HCT116 (cell line): Measurements from ENCODE around the gene TSTD2. TPM values are rescaled to one million over a fixed set of nuclear protein-coding genes. Genes with fewer than 3 reads are reported as not detected.
"Not testable (repeated sequence)": the region's sequence is repeated elsewhere in the genome, so short reads cannot be mapped to it uniquely, and the experiment has no call there.

Experiments used
- ATAC-seq: fragments of 200-7000 bp; cut with Tn5 transposase; 2 replicates; pipeline ENCODE4 v1.9.1; 2020; ENCODE audit warnings: mild to moderate bottlenecking, moderate library complexity
- BruUV-seq: library from RNA; stranded (reverse); fragments of 400-500 nt; replicated peaks from 2 replicates; lab custom pipeline; 2021; lab: Mats Ljungman, UMichigan
- CTCF ChIA-PET: fragments of 300-600 bp; sonication (Branson Sonifier 250); formaldehyde crosslinking; loops from one replicate; lab custom pipeline; 2021; ENCODE audit warnings: antibody characterized with exemption; lab: Charles Lee
- POLR2A ChIA-PET: fragments of 300-600, 350-600 bp; sonication (Branson Sonifier 250); formaldehyde crosslinking; loops from one replicate; lab custom pipeline; 2021; ENCODE audit warnings: antibody characterized with exemption; lab: Charles Lee
- RAD21 ChIA-PET, 2 experiments: fragments of 300-600 bp; sonication (Branson Sonifier 250); formaldehyde crosslinking; loops; one replicate each; lab custom pipeline; 2023; ENCODE audit warnings: low total read pairs in 2 of 2; ENCODE audit not compliant: uncharacterized antibody in 2 of 2, unreplicated experiment in 2 of 2, low non-redundant PET in 1 of 2; lab: Charles Lee
- DNase-seq: peaks from one replicate; pipeline ENCODE4 v3.0.0-alpha.2; 2010; ENCODE audit warnings: low read depth, low spot score
- H2AFZ ChIP-seq: fragments of 200-600 bp; shearing (Covaris generic), sonication (generic); 2 replicates; pipeline ENCODE4 v1.6.1; 2017; ENCODE audit warnings: low read depth, mixed run types, mixed read lengths, antibody characterized with exemption, low read length; ENCODE audit not compliant: poor library complexity, severe bottlenecking
- H3K27ac ChIP-seq: 2 replicates; pipeline ENCODE4 v1.5.1; 2012; ENCODE audit warnings: low read depth, low read length
- H3K27me3 ChIP-seq: fragments of 200-600 bp; sonication (generic); 2 replicates; pipeline ENCODE4 v1.6.1; 2016; ENCODE audit warnings: mixed run types, low read length, mixed read lengths; ENCODE audit not compliant: insufficient read depth
- H3K36me3 ChIP-seq, 2 experiments: fragments of 200-500 bp in 1 of 2; fragments of 200-600 bp in 1 of 2; sonication (Bioruptor generic) in 1 of 2; sonication (generic) in 1 of 2; 2 replicates each; pipeline versions ENCODE4 v1.5.1 to v1.6.1; 2014 to 2016; ENCODE audit warnings: low read length in 2 of 2, inconsistent platforms in 1 of 2, mixed read lengths in 1 of 2, mixed run types in 1 of 2; ENCODE audit not compliant: insufficient read depth in 2 of 2, control insufficient read depth in 1 of 2
- H3K4me1 ChIP-seq, 2 experiments: fragments of 200-600 bp in 1 of 2; sonication (generic) in 1 of 2; 2 replicates each; pipeline versions ENCODE4 v1.5.1 to v1.6.1; 2012 to 2017; ENCODE audit warnings: low read length in 2 of 2, inconsistent platforms in 1 of 2, mild to moderate bottlenecking in 1 of 2, mixed read lengths in 1 of 2, mixed run types in 1 of 2, moderate library complexity in 1 of 2; ENCODE audit not compliant: insufficient read depth in 2 of 2, control insufficient read depth in 1 of 2
- H3K4me2 ChIP-seq: fragments of 200-600 bp; sonication (generic); 2 replicates; pipeline ENCODE4 v1.6.1; 2017; ENCODE audit warnings: mixed run types, low read length, mixed read lengths
- H3K4me3 ChIP-seq, 2 experiments: fragments of 200-600 bp in 1 of 2; sonication (generic) in 1 of 2; replicated peaks in 1 of 2; 2 replicates each; pipeline ENCODE4 v1.5.1; 2011 to 2016; ENCODE audit warnings: low read length in 2 of 2, control low read depth in 1 of 2, low read depth in 1 of 2, mild to moderate bottlenecking in 1 of 2, mixed read lengths in 1 of 2, mixed run types in 1 of 2
- H3K79me2 ChIP-seq: fragments of 200-600 bp; sonication (generic); 2 replicates; pipeline ENCODE4 v1.6.1; 2017; ENCODE audit warnings: mild to moderate bottlenecking, mixed run types, low read length, moderate library complexity, mixed read lengths; ENCODE audit not compliant: insufficient read depth
- H3K9ac ChIP-seq: fragments of 200-600 bp; sonication (generic); 2 replicates; pipeline ENCODE4 v1.6.1; 2016; ENCODE audit warnings: low read length, mixed read lengths
- H3K9me2 ChIP-seq: fragments of 200-600 bp; sonication (generic), shearing (Covaris generic); 2 replicates; pipeline ENCODE4 v1.6.1; 2017; ENCODE audit warnings: mixed run types, mild to moderate bottlenecking, moderate library complexity; ENCODE audit not compliant: insufficient read depth
- H3K9me3 ChIP-seq, 2 experiments: fragments of 200-500 bp in 1 of 2; fragments of 200-600 bp in 1 of 2; sonication (Bioruptor generic) in 1 of 2; sonication (generic) in 1 of 2; 2 replicates each; pipeline ENCODE4 v1.6.1; 2014 to 2017; ENCODE audit warnings: low read length in 2 of 2, mixed read lengths in 2 of 2, inconsistent platforms in 1 of 2, low read depth in 1 of 2, mild to moderate bottlenecking in 1 of 2, mixed run types in 1 of 2, moderate library complexity in 1 of 2; ENCODE audit not compliant: control insufficient read depth in 1 of 2, insufficient read depth in 1 of 2
- H4K20me1 ChIP-seq: fragments of 200-600 bp; sonication (generic), shearing (Covaris generic); 2 replicates; pipeline ENCODE4 v1.6.1; 2017; ENCODE audit warnings: mixed run types, mild to moderate bottlenecking, moderate library complexity; ENCODE audit not compliant: insufficient read depth
- EGR1 ChIP-seq: IDR thresholded peaks from 2 replicates; pipeline ENCODE4 v1.6.1; 2012; ENCODE audit warnings: low read depth
- SP1 ChIP-seq: IDR thresholded peaks from 2 replicates; pipeline ENCODE4 v1.6.1; 2012; ENCODE audit warnings: low read depth
- TCF7L2 ChIP-seq: IDR thresholded peaks from 2 replicates; pipeline ENCODE4 v1.7.0; 2011; ENCODE audit warnings: borderline replicate concordance, inconsistent platforms; ENCODE audit not compliant: insufficient read depth, insufficient read length; ENCODE audit errors: extremely low read depth
- ZNF274 ChIP-seq: fragments of 200-500 bp; sonication (Bioruptor generic); IDR thresholded peaks from 2 replicates; pipeline ENCODE4 v1.6.1; 2014; ENCODE audit warnings: mild to moderate bottlenecking, low read depth, low read length, inconsistent platforms
- intact Hi-C: fragments of 100-400 bp; cut with micrococcal nuclease; formaldehyde crosslinking; loops from 2 replicates; pipeline ENCODE4 v1.10.0; 2022
- total RNA-seq: library from RNA; stranded (reverse); gene quantifications from one replicate; pipeline ENCODE4 v1.2.1, GENCODE V29; 2021; ENCODE audit not compliant: unreplicated experiment
- TF ChIP-seq, protein P1 (sequence below): IDR thresholded peaks from 2 replicates; pipeline ENCODE4 v1.6.1; 2012

Gene TSTD2
- total RNA-seq, 1 experiment from 2014 or later: 16.0 TPM

DNA sequence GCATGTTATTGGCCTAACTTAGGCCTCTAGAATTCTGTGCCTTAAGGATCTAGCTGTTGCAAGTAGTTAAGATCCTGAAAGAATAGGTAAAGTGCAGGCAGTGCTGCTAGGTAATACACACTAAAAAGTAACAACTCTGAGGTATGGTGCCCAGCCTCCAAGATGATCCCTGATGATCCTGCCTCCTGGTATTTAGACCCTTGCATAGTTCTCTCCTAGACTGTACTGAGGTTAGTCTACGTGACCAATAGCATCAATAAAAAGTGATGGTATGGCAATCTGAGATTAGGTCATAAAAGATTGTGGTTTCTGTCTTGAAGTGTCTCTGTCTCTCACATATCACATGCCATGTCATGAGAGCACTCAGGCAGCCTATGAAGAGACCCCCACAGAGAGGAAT is 9.2 kb downstream of the TSTD2 start:
- intact Hi-C loops: no loop called here
- H4K20me1 ChIP-seq: no peaks in the 10 kb centered on the region
- TF ChIP-seq SP1 (no peak), TCF7L2 (no peak), EGR1 (no peak), ZNF274 (no peak)
- TF ChIP-seq, protein P1, sequence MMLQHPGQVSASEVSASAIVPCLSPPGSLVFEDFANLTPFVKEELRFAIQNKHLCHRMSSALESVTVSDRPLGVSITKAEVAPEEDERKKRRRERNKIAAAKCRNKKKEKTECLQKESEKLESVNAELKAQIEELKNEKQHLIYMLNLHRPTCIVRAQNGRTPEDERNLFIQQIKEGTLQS: no peak
- H3K27me3 ChIP-seq: no peaks in the 10 kb centered on the region
- H3K4me2 ChIP-seq: no peak overlapping the region
- ChIA-PET POLR2A (no interaction called here), CTCF (interaction anchor here (1.8 kb wide), 1 partner anchor 8 kb away, joined by 10 read pairs; no protein-coding TSS in a partner anchor), RAD21 (no interaction called here)
- H3K79me2 ChIP-seq: peaks cover 11% of the 10 kb centered on the region
- no peaks in the 10 kb centered on the region for H3K9me3 ChIP-seq
- DNase-seq (no peak), ATAC-seq (no peak)
- peaks cover 2 to 13% of the 10 kb centered on the region in 2 experiments; a peak in 3 of 4 replicates for H3K36me3 ChIP-seq
- no peak overlapping the region for H3K4me3 ChIP-seq
- BruUV-seq: no TSS peak
- H2AFZ ChIP-seq: no peak overlapping the region
- no peaks in the 10 kb centered on the region for H3K4me1 ChIP-seq
- H3K9ac ChIP-seq: no peak overlapping the region
- no peaks in the 10 kb centered on the region for H3K9me2 ChIP-seq
- no peak overlapping the region for H3K27ac ChIP-seq

DNA sequence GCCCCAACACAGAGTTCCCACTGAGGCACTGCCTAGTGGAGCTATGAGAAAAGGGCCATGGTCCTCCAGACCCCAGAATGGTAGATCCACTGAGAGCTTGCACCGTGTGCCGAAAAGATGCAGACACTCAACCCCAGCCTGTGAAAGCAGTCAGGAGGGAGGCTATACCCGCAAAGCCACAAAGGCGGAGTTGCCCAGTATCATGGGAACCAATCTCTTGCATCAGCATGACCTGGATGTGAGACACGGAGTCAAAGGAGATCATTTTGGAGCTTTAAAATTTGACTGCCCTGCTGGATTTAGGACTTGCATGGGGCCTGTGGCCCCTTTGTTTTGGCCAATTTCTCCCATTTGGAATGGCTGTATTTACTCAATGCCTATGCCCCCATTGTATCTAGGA is 10.7 kb downstream of the TSTD2 start:
- H3K27me3 ChIP-seq, POLR2A ChIA-PET, H2AFZ ChIP-seq, intact Hi-C loops, H3K27ac ChIP-seq, CTCF ChIA-PET, DNase-seq, H3K4me1 ChIP-seq, H3K9ac ChIP-seq, H3K9me3 ChIP-seq, H4K20me1 ChIP-seq, H3K4me3 ChIP-seq, H3K4me2 ChIP-seq, ATAC-seq, BruUV-seq, RAD21 ChIA-PET, H3K79me2 ChIP-seq, H3K9me2 ChIP-seq: not testable (repeated sequence)
- peaks cover 2 to 13% of the 10 kb centered on the region in 2 experiments; a peak in 3 of 4 replicates for H3K36me3 ChIP-seq

DNA sequence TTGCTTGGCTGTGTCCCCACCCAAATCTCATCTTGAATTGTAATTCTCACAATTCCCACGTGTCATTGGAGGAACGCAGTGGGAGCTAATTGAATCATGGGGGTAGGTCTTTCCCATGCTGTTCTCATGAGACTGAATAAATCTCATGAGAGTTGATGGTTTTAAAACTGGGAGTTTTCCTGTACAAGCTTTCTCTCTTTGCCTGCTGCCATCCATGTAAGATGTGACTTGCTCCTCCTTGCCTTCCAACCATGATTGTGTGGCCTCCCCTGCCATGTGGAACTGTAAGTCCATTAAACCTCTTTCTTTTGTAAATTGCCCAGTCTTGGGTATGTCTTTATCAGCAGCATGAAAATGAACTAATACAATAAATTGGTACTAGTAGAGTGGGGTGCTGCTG is 13.1 kb downstream of the TSTD2 start:
- H3K27me3 ChIP-seq, CTCF ChIA-PET, H4K20me1 ChIP-seq, H3K4me3 ChIP-seq, H3K79me2 ChIP-seq, RAD21 ChIA-PET, H2AFZ ChIP-seq, H3K9ac ChIP-seq, intact Hi-C loops, H3K4me1 ChIP-seq, ATAC-seq, H3K9me3 ChIP-seq, H3K9me2 ChIP-seq, BruUV-seq, H3K4me2 ChIP-seq, POLR2A ChIA-PET, DNase-seq, H3K27ac ChIP-seq: not testable (repeated sequence)
- H3K36me3 ChIP-seq: peaks cover 4 to 12% of the 10 kb centered on the region in 2 experiments; a peak in 2 of 4 replicates
